ENCODE data around the gene PRAMEF27. TPM values are rescaled to one million over a fixed set of nuclear protein-coding genes. Genes with fewer than 3 reads are reported as not detected.
"Not testable (repeated sequence)": the region's sequence is repeated elsewhere in the genome, so short reads cannot be mapped to it uniquely, and the experiment has no call there.

The PRAMEF27 gene
- total RNA-seq (2021) (not detected in 2 replicates), Bru-seq, nascent RNA (not detected), BruChase-seq, experiment 1, labeled RNA remaining after a 2-hour chase (not detected), BruChase-seq, experiment 2, labeled RNA remaining after a 6-hour chase (not detected)
- long read RNA-seq: 0 reads

DNA sequence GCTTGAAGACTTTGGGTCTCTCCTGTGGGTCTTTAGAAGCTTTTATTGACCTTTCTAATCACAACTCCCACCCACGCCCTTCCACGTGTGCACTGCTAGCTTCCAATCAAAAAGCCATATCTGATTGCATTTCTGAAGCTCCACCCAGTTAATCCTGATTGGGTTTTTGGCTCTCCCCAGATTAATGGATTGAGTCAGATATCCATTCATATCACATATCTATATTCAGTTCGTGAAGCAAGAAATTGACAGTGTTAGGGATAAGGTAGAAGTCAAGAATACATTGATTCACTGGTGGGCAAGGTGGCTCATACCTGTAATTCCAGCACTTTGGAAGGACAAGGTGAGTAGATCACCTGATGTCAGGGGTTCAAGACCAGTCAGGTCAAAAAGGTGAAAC lies at the start of gene PRAMEF27:
Gene PRAMEF27, minus strand, starts transcription at position 101 of the 400 bp plus-strand sequence. CDS start 2,916 bp downstream, outside the sequence.
- H3K4me3 ChIP-seq (ENCODE audit: low read depth, low read length, poor library complexity, severe bottlenecking); CTCF ChIA-PET; POLR2A ChIA-PET (ENCODE audit: low non-redundant PET); H3K27ac ChIP-seq (ENCODE audit: low read depth, low read length, poor library complexity, severe bottlenecking); H3K36me3 ChIP-seq (ENCODE audit: insufficient read depth, low read length, poor library complexity, severe bottlenecking); BruUV-seq (replicated peaks); H3K9me3 ChIP-seq (ENCODE audit: low read depth, low read length, poor library complexity, severe bottlenecking); H3K27me3 ChIP-seq (replicated peaks; ENCODE audit: insufficient read depth, low read depth, low read length, poor library complexity); H3K4me1 ChIP-seq (ENCODE audit: insufficient read depth, low read length, poor library complexity, severe bottlenecking); intact Hi-C loops (cut with micrococcal nuclease; ENCODE audit: unreplicated experiment); DNase-seq (ENCODE audit: low spot score): not testable (repeated sequence)

- POLR2A ChIA-PET (ENCODE audit: low non-redundant PET); H3K27me3 ChIP-seq (replicated peaks; ENCODE audit: insufficient read depth, low read depth, low read length, poor library complexity); H3K4me1 ChIP-seq (ENCODE audit: insufficient read depth, low read length, poor library complexity, severe bottlenecking); DNase-seq (ENCODE audit: low spot score); H3K36me3 ChIP-seq (ENCODE audit: insufficient read depth, low read length, poor library complexity, severe bottlenecking); H3K27ac ChIP-seq (ENCODE audit: low read depth, low read length, poor library complexity, severe bottlenecking); intact Hi-C loops (cut with micrococcal nuclease; ENCODE audit: unreplicated experiment); H3K9me3 ChIP-seq (ENCODE audit: low read depth, low read length, poor library complexity, severe bottlenecking); CTCF ChIA-PET; BruUV-seq (replicated peaks); H3K4me3 ChIP-seq (ENCODE audit: low read depth, low read length, poor library complexity, severe bottlenecking): not testable (repeated sequence)
Observed at GRCh38 chr1:13070474-13070873, 14.1 kb upstream of the PRAMEF27 start, which contains the start of gene PRAMEF25. Gene PRAMEF25 (plus strand): TSS chr1:13070774. CDS start chr1:13073694, 2,920 bp downstream.

DNA sequence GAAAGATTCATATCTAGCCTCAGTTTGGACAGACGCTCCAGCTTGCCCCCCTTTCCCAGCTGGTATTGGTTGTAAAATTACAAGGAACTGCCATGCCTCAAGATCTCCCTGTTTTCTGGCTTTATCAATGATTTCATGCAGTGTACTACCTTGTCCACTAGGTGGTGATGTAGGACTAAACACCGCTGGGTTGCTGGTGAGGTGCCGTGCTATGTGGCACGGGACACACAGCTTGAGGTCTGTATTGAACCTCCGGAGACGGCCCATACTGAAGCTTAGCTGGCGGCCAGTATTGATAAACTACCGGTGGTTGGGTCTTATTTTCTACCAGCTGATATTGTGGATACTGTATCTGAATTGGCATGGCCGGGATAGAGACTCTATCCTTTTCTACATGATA lies 36.5 kb downstream of the PRAMEF27 start:
- H3K4me3 ChIP-seq (ENCODE audit: low read depth, low read length, poor library complexity, severe bottlenecking); intact Hi-C loops (cut with micrococcal nuclease; ENCODE audit: unreplicated experiment); H3K9me3 ChIP-seq (ENCODE audit: low read depth, low read length, poor library complexity, severe bottlenecking); H3K36me3 ChIP-seq (ENCODE audit: insufficient read depth, low read length, poor library complexity, severe bottlenecking); H3K4me1 ChIP-seq (ENCODE audit: insufficient read depth, low read length, poor library complexity, severe bottlenecking); POLR2A ChIA-PET (ENCODE audit: low non-redundant PET); H3K27ac ChIP-seq (ENCODE audit: low read depth, low read length, poor library complexity, severe bottlenecking); CTCF ChIA-PET; DNase-seq (ENCODE audit: low spot score); BruUV-seq (replicated peaks); H3K27me3 ChIP-seq (replicated peaks; ENCODE audit: insufficient read depth, low read depth, low read length, poor library complexity): not testable (repeated sequence)

DNA sequence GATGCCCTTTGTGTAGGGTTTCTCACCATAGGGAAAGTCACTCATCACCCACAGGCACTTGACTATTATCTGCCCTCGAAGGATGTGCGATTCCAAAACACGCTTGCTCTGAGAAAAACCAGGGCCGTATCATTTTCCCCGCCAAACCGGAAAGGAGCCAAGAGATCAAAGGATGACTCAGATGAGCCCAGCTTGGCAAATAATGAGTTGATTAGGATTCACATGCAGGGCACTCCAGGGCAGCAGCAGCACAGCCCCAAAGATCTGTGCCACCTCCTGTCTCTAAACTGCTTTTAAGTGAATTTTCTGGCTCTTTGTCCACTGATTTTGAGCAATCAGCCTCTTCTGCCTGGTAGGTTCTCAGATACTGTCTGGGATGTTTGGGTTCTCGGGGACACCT lies 44.4 kb downstream of the PRAMEF27 start:
- H3K27me3 ChIP-seq (replicated peaks; ENCODE audit: insufficient read depth, low read depth, low read length, poor library complexity); DNase-seq (ENCODE audit: low spot score); H3K4me3 ChIP-seq (ENCODE audit: low read depth, low read length, poor library complexity, severe bottlenecking); H3K9me3 ChIP-seq (ENCODE audit: low read depth, low read length, poor library complexity, severe bottlenecking); H3K27ac ChIP-seq (ENCODE audit: low read depth, low read length, poor library complexity, severe bottlenecking); CTCF ChIA-PET; intact Hi-C loops (cut with micrococcal nuclease; ENCODE audit: unreplicated experiment); BruUV-seq (replicated peaks); H3K36me3 ChIP-seq (ENCODE audit: insufficient read depth, low read length, poor library complexity, severe bottlenecking); POLR2A ChIA-PET (ENCODE audit: low non-redundant PET); H3K4me1 ChIP-seq (ENCODE audit: insufficient read depth, low read length, poor library complexity, severe bottlenecking): not testable (repeated sequence)

DNA sequence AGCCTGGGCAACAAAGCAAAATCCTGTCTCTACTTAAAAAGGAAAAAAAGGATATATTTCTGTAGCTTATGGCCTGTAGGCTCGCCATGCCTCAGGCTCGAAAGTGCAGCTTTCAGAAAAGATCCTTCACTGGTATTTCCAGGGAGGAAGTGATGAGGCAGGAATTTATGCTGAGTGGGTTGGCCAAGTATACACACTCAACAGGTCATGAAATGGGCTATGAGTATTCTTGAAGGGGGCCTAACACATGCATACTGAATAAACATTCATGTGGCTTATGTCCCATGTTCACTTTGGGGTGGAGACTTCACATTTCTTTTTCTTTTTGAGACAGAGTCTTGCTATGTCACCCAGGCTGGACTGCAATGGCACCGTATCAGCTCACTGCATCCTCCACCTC lies 47.0 kb downstream of the PRAMEF27 start:
- H3K36me3 ChIP-seq (ENCODE audit: insufficient read depth, low read length, poor library complexity, severe bottlenecking); H3K4me3 ChIP-seq (ENCODE audit: low read depth, low read length, poor library complexity, severe bottlenecking); H3K4me1 ChIP-seq (ENCODE audit: insufficient read depth, low read length, poor library complexity, severe bottlenecking); intact Hi-C loops (cut with micrococcal nuclease; ENCODE audit: unreplicated experiment); POLR2A ChIA-PET (ENCODE audit: low non-redundant PET); H3K27ac ChIP-seq (ENCODE audit: low read depth, low read length, poor library complexity, severe bottlenecking); H3K9me3 ChIP-seq (ENCODE audit: low read depth, low read length, poor library complexity, severe bottlenecking); CTCF ChIA-PET; BruUV-seq (replicated peaks); H3K27me3 ChIP-seq (replicated peaks; ENCODE audit: insufficient read depth, low read depth, low read length, poor library complexity); DNase-seq (ENCODE audit: low spot score): not testable (repeated sequence)

GRCh38 chr1:13005732-13006131 lies 50.6 kb downstream of the PRAMEF27 start:
- H3K27ac ChIP-seq (ENCODE audit: low read depth, low read length, poor library complexity, severe bottlenecking); DNase-seq (ENCODE audit: low spot score); H3K9me3 ChIP-seq (ENCODE audit: low read depth, low read length, poor library complexity, severe bottlenecking); CTCF ChIA-PET; BruUV-seq (replicated peaks); H3K27me3 ChIP-seq (replicated peaks; ENCODE audit: insufficient read depth, low read depth, low read length, poor library complexity); POLR2A ChIA-PET (ENCODE audit: low non-redundant PET); H3K4me1 ChIP-seq (ENCODE audit: insufficient read depth, low read length, poor library complexity, severe bottlenecking); intact Hi-C loops (cut with micrococcal nuclease; ENCODE audit: unreplicated experiment); H3K36me3 ChIP-seq (ENCODE audit: insufficient read depth, low read length, poor library complexity, severe bottlenecking); H3K4me3 ChIP-seq (ENCODE audit: low read depth, low read length, poor library complexity, severe bottlenecking): not testable (repeated sequence)

Other genes starting within 250 kb of the PRAMEF27 start
- not detected in 2 replicates for gene PRAMEF11, start 225.2 kb downstream of the PRAMEF27 start, total RNA-seq (2021)
- not detected in 2 replicates for gene HNRNPCL1, start 207.9 kb downstream of the PRAMEF27 start, total RNA-seq (2021)
- gene PRAMEF2, start 199.5 kb downstream of the PRAMEF27 start, total RNA-seq (2021): not detected in 2 replicates
- gene PRAMEF4, start 170.4 kb downstream of the PRAMEF27 start, total RNA-seq (2021): not detected in 2 replicates
- not detected in 2 replicates for gene PRAMEF10, start 158.3 kb downstream of the PRAMEF27 start, total RNA-seq (2021)
- not detected in 2 replicates for gene PRAMEF7, start 140.0 kb downstream of the PRAMEF27 start, total RNA-seq (2021)
- not detected in 2 replicates for gene PRAMEF6, start 109.0 kb downstream of the PRAMEF27 start, total RNA-seq (2021)
- gene HNRNPCL3, start 4.2 kb upstream of the PRAMEF27 start, total RNA-seq (2021): not detected in 2 replicates
- gene PRAMEF25, start 14.2 kb upstream of the PRAMEF27 start, total RNA-seq (2021): not detected in 2 replicates
- not detected in 2 replicates for gene HNRNPCL2, start 60.3 kb upstream of the PRAMEF27 start, total RNA-seq (2021)
- not detected in 2 replicates for gene PRAMEF26, start 99.4 kb upstream of the PRAMEF27 start, total RNA-seq (2021)
- gene HNRNPCL4, start 109.1 kb upstream of the PRAMEF27 start, total RNA-seq (2021): not detected in 2 replicates
- gene PRAMEF9, start 115.3 kb upstream of the PRAMEF27 start, total RNA-seq (2021): not detected in 2 replicates
- gene PRAMEF13, start 144.8 kb upstream of the PRAMEF27 start, total RNA-seq (2021): 0.21 TPM in 1 of 2 replicates, not detected in the other
- gene PRAMEF18, start 169.6 kb upstream of the PRAMEF27 start, total RNA-seq (2021): not detected in 2 replicates
- gene PRAMEF5, start 197.6 kb upstream of the PRAMEF27 start, total RNA-seq (2021): not detected in 2 replicates
- not detected in 2 replicates for gene PRAMEF8, start 228.6 kb upstream of the PRAMEF27 start, total RNA-seq (2021)
- gene PRAMEF33, start 247.0 kb upstream of the PRAMEF27 start, total RNA-seq (2021): not detected in 2 replicates

All from A673 (cell line).